Naive B cell (primary cell): ENCODE results near the gene DNAJB2. TPM values are rescaled to one million over a fixed set of nuclear protein-coding genes. Genes with fewer than 3 reads are reported as not detected.

Experiments
- ATAC-seq, 2 donors: fragments of 150-1000 bp; cut with Tn5 transposase; 2 replicates each; pipeline ENCODE4 v1.10.0; 2021; ENCODE audit warnings: low read depth in 2 of 2, mild to moderate bottlenecking in 2 of 2, moderate library complexity in 2 of 2
- DNase-seq: peaks from one replicate; pipeline ENCODE4 v3.0.0; 2022
- H3K27ac Mint-ChIP-seq, 6 donors: one replicate each; pipeline ENCODE4 v1.8.0; 2020 to 2022; ENCODE audit warnings: mild to moderate bottlenecking in 6 of 6, mixed read lengths in 6 of 6, moderate library complexity in 5 of 6, inconsistent platforms in 2 of 6
- H3K27me3 Mint-ChIP-seq, 3 donors: one replicate each; pipeline ENCODE4 v1.8.0; 2021 to 2022; ENCODE audit warnings: mixed read lengths in 3 of 3, mild to moderate bottlenecking in 1 of 3
- H3K36me3 Mint-ChIP-seq, 2 donors: one replicate each; pipeline ENCODE4 v1.8.0; 2020 to 2022; ENCODE audit warnings: mixed read lengths in 2 of 2, inconsistent platforms in 1 of 2, mild to moderate bottlenecking in 1 of 2
- H3K4me1 Mint-ChIP-seq, 3 donors: one replicate each; pipeline ENCODE4 v1.8.0; 2020 to 2022; ENCODE audit warnings: mixed read lengths in 3 of 3, inconsistent platforms in 1 of 3, mild to moderate bottlenecking in 1 of 3, moderate library complexity in 1 of 3
- H3K4me3 Mint-ChIP-seq, 8 donors: one replicate each; pipeline ENCODE4 v1.8.0; 2020 to 2022; ENCODE audit warnings: mild to moderate bottlenecking in 8 of 8, mixed read lengths in 8 of 8, moderate library complexity in 8 of 8, inconsistent platforms in 2 of 8
- H3K9me3 Mint-ChIP-seq, 7 donors: one replicate each; pipeline ENCODE4 v1.8.0; 2020 to 2022; ENCODE audit warnings: mixed read lengths in 7 of 7, mild to moderate bottlenecking in 5 of 7, inconsistent platforms in 2 of 7, moderate library complexity in 1 of 7
- polyA plus RNA-seq, 6 donors: library from polyadenylated mRNA; unstranded; fragments of 300-500 nt; fragmentation: Illumina TruSeq; gene quantifications; one replicate each; pipeline ENCODE4 v1.2.3, GENCODE V29; 2021; ENCODE audit warnings: low read depth in 6 of 6

The DNAJB2 gene
- polyA plus RNA-seq: 10 to 100 TPM in 1 of 6 donors, 1 to 10 TPM in 5; 1.1 to 12.9 (median 8.8) TPM

DNA sequence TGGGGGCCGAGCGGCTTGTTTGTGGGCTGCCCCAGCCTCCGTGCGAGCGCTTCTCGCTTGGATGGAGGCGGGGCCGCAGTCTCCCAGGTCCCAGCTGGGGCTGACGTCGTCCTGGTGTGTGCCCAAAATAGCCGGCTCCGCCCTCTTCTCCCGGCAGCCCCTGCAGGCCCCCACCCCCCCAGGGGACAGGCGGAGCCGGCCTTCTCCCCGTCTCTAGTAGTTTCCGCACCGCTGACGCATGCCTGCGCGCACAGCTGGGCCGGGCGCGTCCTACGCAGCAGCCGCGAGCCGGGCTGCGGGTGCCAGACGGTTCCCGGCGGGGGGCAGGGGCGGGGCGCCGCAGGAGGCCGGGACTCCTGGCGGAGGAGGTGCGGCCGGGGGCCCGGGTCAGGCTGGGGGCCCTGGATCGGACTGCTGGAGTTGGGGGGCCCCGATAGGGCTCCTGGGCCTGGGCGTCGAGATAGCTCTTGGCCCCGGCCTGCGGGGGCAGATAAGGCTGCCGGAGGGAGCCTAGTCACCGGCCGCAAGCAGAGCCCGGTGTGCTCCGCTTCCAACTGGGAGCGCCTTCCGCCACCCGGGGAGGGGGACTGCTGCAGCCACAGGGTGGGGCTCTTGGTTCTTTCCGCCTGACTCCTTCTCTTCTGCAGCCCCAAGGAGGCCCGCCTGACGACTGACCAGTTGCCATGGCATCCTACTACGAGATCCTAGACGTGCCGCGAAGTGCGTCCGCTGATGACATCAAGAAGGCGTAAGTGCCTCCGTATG lies at the start of gene DNAJB2:
Gene DNAJB2, plus strand, starts transcription at position 216 of the 765 bp plus-strand sequence. Its CDS starts 468 bp downstream, at position 684.
- peaks cover 36 to 44% (median 39%) of the 10 kb centered on the region in 3 donors for H3K4me1 Mint-ChIP-seq
- no peaks in the 10 kb centered on the region for H3K27me3 Mint-ChIP-seq
- peak within 1 kb of the TSS; percentile 98 to 100 (median 100) for H3K27ac Mint-ChIP-seq
- H3K9me3 Mint-ChIP-seq: no peaks in the 10 kb centered on the region
- peak within 1 kb of the TSS; percentile 83 to 96 (median 95) for H3K4me3 Mint-ChIP-seq
- peak; percentile 73 to 76 for ATAC-seq
- peaks cover 5 to 10% of the 10 kb centered on the region in 2 donors for H3K36me3 Mint-ChIP-seq
- DNase-seq: peak; percentile 100

GRCh38 chr2:219230059-219230540 lies 49.1 kb upstream of the DNAJB2 start:
- ATAC-seq (peak; percentile 6 to 11), DNase-seq (peak; percentile 33)
- peaks cover 15 to 23% of the 10 kb centered on the region in 2 donors for H3K36me3 Mint-ChIP-seq
- H3K27me3 Mint-ChIP-seq: no peaks in the 10 kb centered on the region
- H3K9me3 Mint-ChIP-seq: no peaks in the 10 kb centered on the region
- H3K4me3 Mint-ChIP-seq: peak overlapping the region; percentile 89 to 100 (median 98)
- H3K4me1 Mint-ChIP-seq: peaks cover 43 to 48% (median 47%) of the 10 kb centered on the region in 3 donors
- H3K27ac Mint-ChIP-seq: peak overlapping the region; percentile 90 to 99 (median 98)

- Mint-ChIP-seq H3K4me3 (peak overlapping the region in 2 of 8 donors; percentile 5 to 31), H3K27me3 (no peaks in the 10 kb centered on the region), H3K4me1 (peaks cover 26 to 30% (median 28%) of the 10 kb centered on the region in 3 donors), H3K27ac (peak overlapping the region in 2 of 6 donors; percentile 9 to 85), H3K36me3 (peaks cover 12 to 37% of the 10 kb centered on the region in 2 donors), H3K9me3 (no peaks in the 10 kb centered on the region)
- DNase-seq (no peak), ATAC-seq (no peak)
Observed at GRCh38 chr2:219234331-219234730, 44.8 kb upstream of the DNAJB2 start.

DNA sequence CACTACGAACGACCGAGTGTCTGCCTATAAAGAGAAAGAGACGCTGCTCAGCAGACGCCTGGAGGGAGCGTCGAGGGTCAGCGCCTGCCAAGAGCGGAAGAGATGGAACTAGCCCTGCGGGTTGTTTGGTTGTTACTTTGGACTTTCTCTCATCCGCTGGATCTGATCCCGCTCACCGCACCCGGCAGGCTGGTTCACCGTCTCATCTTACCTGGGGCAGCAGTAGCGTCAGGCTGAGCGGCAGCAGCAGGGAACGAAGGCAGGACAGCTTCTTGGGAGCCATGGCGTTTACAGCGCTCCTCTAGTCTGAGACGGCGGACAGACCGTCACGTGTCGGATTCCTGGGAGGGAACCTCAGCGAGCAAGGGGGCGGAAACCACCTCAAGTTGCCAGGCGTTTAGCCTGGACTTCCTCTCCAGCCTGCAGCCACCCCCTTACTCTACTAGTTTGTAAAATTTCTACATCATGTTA lies 35.8 kb upstream of the DNAJB2 start:
- Mint-ChIP-seq H3K4me1 (peaks cover 18 to 51% (median 38%) of the 10 kb centered on the region in 3 donors), H3K27ac (peak overlapping the region in 5 of 6 donors; percentile 23 to 81 (median 78)), H3K4me3 (peak overlapping the region; percentile 42 to 84 (median 70)), H3K27me3 (no peaks in the 10 kb centered on the region), H3K36me3 (no peaks in the 10 kb centered on the region), H3K9me3 (no peaks in the 10 kb centered on the region)
- DNase-seq (no peak), ATAC-seq (no peak)

- ATAC-seq: no peak
- H3K9me3 Mint-ChIP-seq: no peaks in the 10 kb centered on the region
- peak overlapping the region; percentile 93 to 99 (median 98) for H3K27ac Mint-ChIP-seq
- H3K4me3 Mint-ChIP-seq: peak overlapping the region; percentile 78 to 95 (median 91)
- no peaks in the 10 kb centered on the region for H3K27me3 Mint-ChIP-seq
- no peak for DNase-seq
- H3K4me1 Mint-ChIP-seq: peaks cover 28 to 65% (median 53%) of the 10 kb centered on the region in 3 donors
- no peaks in the 10 kb centered on the region for H3K36me3 Mint-ChIP-seq
Observed at GRCh38 chr2:219244789-219245147, 34.4 kb upstream of the DNAJB2 start.

GRCh38 chr2:219245148-219245898 lies 33.8 kb upstream of the DNAJB2 start, which contains the start of the genes GLB1L and STK16:
TSS of gene GLB1L (minus strand) at chr2:219245444. CDS start at chr2:219243573, 1,871 bp downstream.
TSS of gene STK16 (plus strand) at chr2:219245479. CDS start at chr2:219246000, 521 bp downstream.
- no peaks in the 10 kb centered on the region for H3K27me3 Mint-ChIP-seq
- DNase-seq (peak; percentile 90), ATAC-seq (peak; percentile 85 to 86)
- H3K9me3 Mint-ChIP-seq: no peaks in the 10 kb centered on the region
- peak within 1 kb of the TSS; percentile 78 to 95 (median 91) for H3K4me3 Mint-ChIP-seq
- no peaks in the 10 kb centered on the region for H3K36me3 Mint-ChIP-seq
- peak within 1 kb of the TSS; percentile 93 to 99 (median 98) for H3K27ac Mint-ChIP-seq
- H3K4me1 Mint-ChIP-seq: peaks cover 33 to 71% (median 58%) of the 10 kb centered on the region in 3 donors

GRCh38 chr2:219245899-219246230 lies 33.3 kb upstream of the DNAJB2 start:
- Mint-ChIP-seq H3K27ac (peak overlapping the region; percentile 93 to 99 (median 98)), H3K36me3 (peaks cover 0 to 3% of the 10 kb centered on the region in 2 donors), H3K4me3 (peak overlapping the region; percentile 78 to 95 (median 91)), H3K4me1 (peaks cover 39 to 76% (median 64%) of the 10 kb centered on the region in 3 donors), H3K27me3 (no peaks in the 10 kb centered on the region), H3K9me3 (no peaks in the 10 kb centered on the region)
- DNase-seq (no peak), ATAC-seq (no peak)

GRCh38 chr2:219246559-219246958 lies 32.6 kb upstream of the DNAJB2 start:
- Mint-ChIP-seq H3K9me3 (no peaks in the 10 kb centered on the region), H3K27me3 (no peaks in the 10 kb centered on the region), H3K4me1 (peaks cover 45 to 83% (median 66%) of the 10 kb centered on the region in 3 donors), H3K27ac (peak overlapping the region in 4 of 6 donors; percentile 70 to 93 (median 82)), H3K36me3 (peaks cover 0 to 7% of the 10 kb centered on the region in 2 donors), H3K4me3 (peak overlapping the region; percentile 51 to 95 (median 84))
- ATAC-seq: no peak
- DNase-seq: no peak

- peak overlapping the region; percentile 63 to 94 (median 90) for H3K27ac Mint-ChIP-seq
- peak; percentile 55 for DNase-seq
- ATAC-seq: peak; percentile 49 to 57
- H3K4me1 Mint-ChIP-seq: peaks cover 55 to 93% (median 78%) of the 10 kb centered on the region in 3 donors
- H3K9me3 Mint-ChIP-seq: no peaks in the 10 kb centered on the region
- peak overlapping the region; percentile 62 to 95 (median 90) for H3K4me3 Mint-ChIP-seq
- peaks cover 0 to 7% of the 10 kb centered on the region in 2 donors for H3K36me3 Mint-ChIP-seq
- no peaks in the 10 kb centered on the region for H3K27me3 Mint-ChIP-seq
Observed at GRCh38 chr2:219247678-219248642, 31.2 kb upstream of the DNAJB2 start.

DNA sequence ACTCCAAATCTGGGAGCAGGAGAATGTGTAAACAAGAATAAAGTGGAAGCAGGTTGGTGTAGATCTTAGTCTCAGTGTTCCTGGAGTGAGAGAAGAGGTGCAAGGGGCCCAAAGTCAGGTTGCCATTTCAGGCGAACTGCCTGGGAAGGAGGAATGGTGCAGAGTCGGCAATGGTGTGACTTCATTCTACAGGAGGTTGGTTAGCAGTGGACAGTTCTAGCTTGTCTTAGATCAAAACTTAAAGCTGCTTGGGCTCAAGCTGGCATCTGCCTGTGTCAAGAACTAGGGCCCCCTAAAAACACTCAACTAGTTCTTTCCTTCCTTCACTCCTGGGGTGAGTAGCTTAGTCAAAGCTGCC lies 30.3 kb upstream of the DNAJB2 start:
- H3K9me3 Mint-ChIP-seq: no peaks in the 10 kb centered on the region
- peak overlapping the region in 5 of 6 donors; percentile 93 to 94 (median 94) for H3K27ac Mint-ChIP-seq
- H3K4me1 Mint-ChIP-seq: peaks cover 52 to 85% (median 77%) of the 10 kb centered on the region in 3 donors
- ATAC-seq (no peak), DNase-seq (no peak)
- peaks cover 0 to 7% of the 10 kb centered on the region in 2 donors for H3K36me3 Mint-ChIP-seq
- peak overlapping the region; percentile 78 to 95 (median 91) for H3K4me3 Mint-ChIP-seq
- no peaks in the 10 kb centered on the region for H3K27me3 Mint-ChIP-seq

GRCh38 chr2:219249203-219249980 lies 29.8 kb upstream of the DNAJB2 start:
- Mint-ChIP-seq H3K27me3 (no peaks in the 10 kb centered on the region), H3K9me3 (no peaks in the 10 kb centered on the region), H3K4me3 (peak overlapping the region; percentile 78 to 95 (median 91)), H3K27ac (peak overlapping the region; percentile 93 to 95 (median 94)), H3K4me1 (peaks cover 52 to 81% (median 77%) of the 10 kb centered on the region in 3 donors), H3K36me3 (peaks cover 0 to 7% of the 10 kb centered on the region in 2 donors)
- peak; percentile 40 for DNase-seq
- ATAC-seq: no peak
